Umbilical cord (tissue), 2 donors: Measurements from ENCODE around the gene ECPAS. TPM values are rescaled to one million over a fixed set of nuclear protein-coding genes. Genes with fewer than 3 reads are reported as not detected.
A peak's percentile ranks its signal among the peaks of the same experiment; 100 is the strongest.
"Not testable (repeated sequence)": the region's sequence is repeated elsewhere in the genome, so short reads cannot be mapped to it uniquely, and the experiment has no call there.

Experiments
- DNase-seq: peaks from one replicate; pipeline ENCODE4 v3.0.0-alpha.2; 2015; ENCODE audit warnings: low spot score
- total RNA-seq: library from RNA; depleted of rRNA; stranded (reverse); fragments of >200 nt; gene quantifications from one replicate; pipeline ENCODE4 v1.2.3, GENCODE V29; 2014; ENCODE audit warnings: low replicate concordance; ENCODE audit not compliant: insufficient read depth

ECPAS gene
- 56.3 TPM for total RNA-seq

GRCh38 chr9:111483858-111484571 lies at the start of gene ECPAS:
Gene ECPAS, minus strand, starts transcription at chr9:111484383. Its CDS starts 11,465 bp downstream, at chr9:111472918.
- DNase-seq = peak; percentile 85

GRCh38 chr9:111533099-111533790 lies 49.1 kb upstream of the ECPAS start:
- DNase-seq = no peak

- no peak for DNase-seq
Observed at GRCh38 chr9:111531716-111532115, 47.5 kb upstream of the ECPAS start.

- no peak for DNase-seq
Observed at GRCh38 chr9:111529787-111530186, 45.6 kb upstream of the ECPAS start.

GRCh38 chr9:111527347-111527746 lies 43.2 kb upstream of the ECPAS start:
- DNase-seq = no peak

- peak; percentile 80 for DNase-seq
Observed at GRCh38 chr9:111525056-111525977, 41.1 kb upstream of the ECPAS start, which contains the start of gene ZNF483. Gene ZNF483, plus strand, starts transcription at chr9:111525179. Its CDS starts 2,217 bp downstream, at chr9:111527396.

- DNase-seq = no peak
Observed at GRCh38 chr9:111524731-111525055, 40.5 kb upstream of the ECPAS start.

- no peak for DNase-seq
Observed at GRCh38 chr9:111516061-111516465, 31.9 kb upstream of the ECPAS start.

- no peak for DNase-seq
Observed at GRCh38 chr9:111514967-111515366, 30.8 kb upstream of the ECPAS start.

GRCh38 chr9:111511581-111511980 lies 27.4 kb upstream of the ECPAS start:
- DNase-seq = not testable (repeated sequence)

- DNase-seq = no peak
Observed at GRCh38 chr9:111502506-111502905, 18.3 kb upstream of the ECPAS start.

- DNase-seq = no peak
Observed at GRCh38 chr9:111501648-111502047, 17.5 kb upstream of the ECPAS start.

- no peak for DNase-seq
Observed at GRCh38 chr9:111501005-111501562, 16.9 kb upstream of the ECPAS start.

GRCh38 chr9:111497196-111497595 lies 13.0 kb upstream of the ECPAS start:
- DNase-seq = not testable (repeated sequence)

- DNase-seq = no peak
Observed at GRCh38 chr9:111484572-111484894, 350 bp upstream of the ECPAS start.

- DNase-seq = peak; percentile 50
Observed at GRCh38 chr9:111483439-111483857, 735 bp downstream of the ECPAS start.

- peak; percentile 60 for DNase-seq
Observed at GRCh38 chr9:111482694-111483438, 1.3 kb downstream of the ECPAS start.

GRCh38 chr9:111481885-111482636 lies 2.1 kb downstream of the ECPAS start:
- DNase-seq = peak; percentile 19

- DNase-seq = no peak
Observed at GRCh38 chr9:111477677-111478076, 6.5 kb downstream of the ECPAS start.

GRCh38 chr9:111475195-111475594 lies 9.0 kb downstream of the ECPAS start:
- no peak for DNase-seq
